NCI-H2196 treated with DMSO at 0.1 percent for 48 hours (cell line): ENCODE measurements around the gene EDDM3A.

ENCODE experiments used
- DNase-seq: peaks from one replicate; lab custom pipeline; 2025; ENCODE audit not compliant: unreplicated experiment; lab: John Stamatoyannopoulos, UW

EDDM3A gene

DNA sequence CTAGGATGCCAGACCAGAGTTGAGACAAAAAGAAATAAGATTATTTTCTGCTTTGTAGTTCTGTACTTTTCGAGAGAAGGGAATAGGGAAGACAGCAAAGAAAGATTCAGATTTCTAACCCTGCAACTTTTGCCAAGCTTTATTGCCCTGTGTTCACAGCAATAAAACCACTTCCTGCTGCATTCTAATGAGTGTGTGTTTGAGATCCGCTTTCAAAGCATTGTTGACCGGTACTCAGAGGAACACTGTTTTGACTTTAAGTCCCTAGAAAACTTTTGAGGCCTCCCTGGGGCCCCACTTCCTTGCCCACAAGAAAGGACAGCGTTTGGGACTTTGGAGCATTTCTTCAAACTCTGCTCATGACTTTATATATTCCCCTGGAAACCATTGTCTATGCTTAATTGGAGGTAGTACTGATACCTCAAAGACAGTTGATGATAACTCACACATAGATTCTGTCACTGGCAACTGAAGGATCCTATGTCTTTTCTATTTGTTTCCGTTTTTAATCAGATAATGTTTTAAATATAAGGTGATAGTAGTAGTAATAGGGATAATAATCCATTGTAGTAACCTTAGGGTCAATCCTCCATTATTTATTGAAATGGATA lies 36.7 kb downstream of the EDDM3A start:
- DNase-seq = no peak

GRCh38 chr14:20787025-20787424 lies 41.3 kb downstream of the EDDM3A start:
- no peak for DNase-seq

- DNase-seq = no peak
Measured at GRCh38 chr14:20789230-20789813, 43.6 kb downstream of the EDDM3A start.

DNA sequence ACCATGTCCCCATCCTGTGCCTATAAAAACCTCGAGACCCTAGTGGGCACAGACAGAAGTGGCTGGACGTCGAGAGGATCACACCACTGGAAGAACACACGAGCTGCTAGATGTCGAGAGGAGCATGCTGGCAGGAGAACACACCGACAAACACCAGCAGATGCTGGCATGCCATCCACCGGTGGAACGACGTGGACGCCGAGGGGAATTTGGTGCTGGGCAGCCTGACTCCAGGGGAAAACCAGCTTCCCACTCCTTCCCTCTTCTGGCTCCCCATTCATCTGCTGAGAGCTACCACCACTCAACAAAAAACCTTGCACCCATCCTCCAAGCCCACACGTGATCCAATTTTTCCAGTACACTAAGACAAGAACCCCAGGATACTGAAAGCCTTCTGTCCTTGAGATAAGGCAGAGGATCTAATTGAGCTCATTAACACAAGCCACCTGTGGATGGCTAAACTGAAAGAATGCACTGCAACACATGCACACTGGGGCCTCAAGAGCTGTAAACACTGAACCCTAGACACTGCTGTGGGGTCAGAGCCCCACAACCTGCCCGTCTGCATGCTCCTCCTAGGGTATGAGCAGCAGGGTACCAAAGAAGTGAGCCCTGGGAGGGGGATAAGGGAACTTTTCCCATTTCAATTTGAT lies 44.9 kb downstream of the EDDM3A start:
- DNase-seq = no peak

DNA sequence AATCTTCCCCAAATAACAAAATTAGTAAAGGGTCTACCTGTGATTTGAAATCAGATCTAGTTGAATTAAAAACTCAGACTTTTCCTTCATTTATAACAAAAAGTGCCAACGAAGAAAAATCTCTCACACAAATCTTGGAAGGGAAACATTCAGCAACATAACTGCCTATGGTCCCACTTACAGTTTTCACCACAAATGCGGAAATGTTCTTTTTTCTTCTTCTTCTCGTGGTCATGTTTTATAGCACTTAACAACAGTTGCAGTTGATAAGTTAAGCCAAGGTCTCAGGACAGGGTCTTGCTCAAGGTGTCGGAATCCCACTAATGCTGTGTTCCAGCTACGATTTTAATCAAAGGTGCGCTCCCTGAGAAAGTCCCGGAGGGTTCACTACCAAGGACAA lies 45.5 kb downstream of the EDDM3A start:
- no peak for DNase-seq

- no peak for DNase-seq
Measured at GRCh38 chr14:20791597-20791996, 45.9 kb downstream of the EDDM3A start.

DNA sequence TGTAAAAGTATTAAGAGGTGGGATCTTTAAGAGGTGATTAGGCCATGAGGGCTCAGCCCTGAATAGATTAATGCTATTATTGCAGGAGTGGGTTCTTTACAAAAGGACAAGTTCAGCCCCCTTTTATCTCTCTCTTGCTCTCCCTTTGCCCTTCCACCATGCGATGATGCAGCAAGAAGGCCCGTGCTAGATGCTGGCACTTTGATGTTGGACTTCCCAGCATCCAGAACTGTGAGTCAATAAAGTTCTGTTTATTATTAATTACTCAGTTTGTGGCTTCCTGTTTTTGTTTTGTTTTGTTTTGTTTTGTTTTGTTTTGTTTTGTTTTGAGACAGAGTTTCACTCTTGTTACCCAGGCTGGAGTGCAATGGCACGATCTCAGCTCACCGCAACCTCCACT lies 46.9 kb downstream of the EDDM3A start:
- no peak for DNase-seq

GRCh38 chr14:20794644-20795369 lies 49.1 kb downstream of the EDDM3A start:
- no peak for DNase-seq

DNA sequence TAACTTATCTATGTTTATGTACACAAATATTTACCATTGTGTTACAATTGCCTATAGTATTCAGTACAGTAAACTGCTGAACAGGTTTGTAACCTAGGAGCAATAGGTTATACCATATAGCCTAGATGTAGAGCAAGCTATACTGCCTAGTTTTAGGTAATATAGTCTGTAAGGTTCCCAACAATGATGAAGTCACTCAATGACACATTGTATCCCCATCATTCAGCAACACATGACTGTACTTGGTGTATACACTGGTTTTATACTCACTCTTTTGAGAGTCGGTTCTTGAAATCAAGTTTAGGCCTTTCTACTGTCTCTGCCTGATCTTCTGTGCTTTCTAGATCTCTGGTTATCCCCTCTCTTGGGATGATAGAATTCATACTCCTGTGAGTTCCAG lies 51.5 kb downstream of the EDDM3A start:
- DNase-seq = no peak
